HEK293T (cell line): ENCODE measurements around the gene MAN1C1.

Experiments used
- FOXA1 ChIP-seq: fragments of 450-650 bp; IDR thresholded peaks from 2 replicates; pipeline ENCODE4 v1.6.1; 2016; ENCODE audit warnings: mild to moderate bottlenecking
- FOXK2 ChIP-seq: fragments of 450-650 bp; IDR thresholded peaks from 2 replicates; pipeline ENCODE4 v1.6.1; 2016; ENCODE audit warnings: mild to moderate bottlenecking
- NFRKB ChIP-seq: fragments of 450-650 bp; IDR thresholded peaks from 2 replicates; pipeline ENCODE4 v1.6.1; 2016; ENCODE audit warnings: mild to moderate bottlenecking, moderate library complexity
- SP1 ChIP-seq: fragments of 450-650 bp; IDR thresholded peaks from 2 replicates; pipeline ENCODE4 v1.6.1; 2017
- SUZ12 ChIP-seq: fragments of 450-650 bp; IDR thresholded peaks from 2 replicates; pipeline ENCODE4 v1.6.1; 2016; ENCODE audit warnings: mild to moderate bottlenecking

- TF ChIP-seq SUZ12 (no peak), FOXA1 (no peak), FOXK2 (no peak), NFRKB (no peak), SP1 (no peak)
These were observed 184.2 kb downstream of the MAN1C1 start for GRCh38 chr1:25800703-25801377.
